Eye (tissue), 1 donor: ENCODE data around the gene RASGRF1.
"Not testable (repeated sequence)": the region's sequence is repeated elsewhere in the genome, so short reads cannot be mapped to it uniquely, and the experiment has no call there.

Experiments used
- DNase-seq: peaks from one replicate; pipeline ENCODE4 v3.0.0-alpha.2; 2015

RASGRF1 gene

GRCh38 chr15:78929536-78930264 is 160.9 kb downstream of the RASGRF1 start:
- DNase-seq, result no peak

- DNase-seq, result no peak
These were observed 161.9 kb downstream of the RASGRF1 start for GRCh38 chr15:78928616-78929093.

DNA sequence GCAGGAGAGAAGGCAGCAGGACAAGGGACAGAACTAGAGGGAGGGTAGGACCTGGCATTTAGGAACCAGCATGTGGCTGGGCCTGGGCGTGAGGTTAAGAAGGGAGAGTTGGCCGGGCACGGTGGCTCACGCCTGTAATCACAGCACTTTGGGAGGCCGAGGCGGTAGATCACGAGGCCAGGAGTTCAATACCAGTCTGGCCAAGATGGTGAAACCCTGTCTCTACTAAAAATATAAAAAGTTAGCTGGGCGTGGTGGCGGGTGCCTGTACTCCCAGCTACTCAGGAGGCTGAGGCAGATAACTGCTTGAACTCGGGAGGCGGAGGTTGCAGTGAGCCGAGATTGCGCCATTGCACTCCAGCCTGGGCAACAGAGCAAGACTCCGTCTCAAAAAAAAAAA is 162.4 kb downstream of the RASGRF1 start:
- DNase-seq, result not testable (repeated sequence)

- DNase-seq, result no peak
These were observed 163.3 kb downstream of the RASGRF1 start for GRCh38 chr15:78927077-78927790.

DNA sequence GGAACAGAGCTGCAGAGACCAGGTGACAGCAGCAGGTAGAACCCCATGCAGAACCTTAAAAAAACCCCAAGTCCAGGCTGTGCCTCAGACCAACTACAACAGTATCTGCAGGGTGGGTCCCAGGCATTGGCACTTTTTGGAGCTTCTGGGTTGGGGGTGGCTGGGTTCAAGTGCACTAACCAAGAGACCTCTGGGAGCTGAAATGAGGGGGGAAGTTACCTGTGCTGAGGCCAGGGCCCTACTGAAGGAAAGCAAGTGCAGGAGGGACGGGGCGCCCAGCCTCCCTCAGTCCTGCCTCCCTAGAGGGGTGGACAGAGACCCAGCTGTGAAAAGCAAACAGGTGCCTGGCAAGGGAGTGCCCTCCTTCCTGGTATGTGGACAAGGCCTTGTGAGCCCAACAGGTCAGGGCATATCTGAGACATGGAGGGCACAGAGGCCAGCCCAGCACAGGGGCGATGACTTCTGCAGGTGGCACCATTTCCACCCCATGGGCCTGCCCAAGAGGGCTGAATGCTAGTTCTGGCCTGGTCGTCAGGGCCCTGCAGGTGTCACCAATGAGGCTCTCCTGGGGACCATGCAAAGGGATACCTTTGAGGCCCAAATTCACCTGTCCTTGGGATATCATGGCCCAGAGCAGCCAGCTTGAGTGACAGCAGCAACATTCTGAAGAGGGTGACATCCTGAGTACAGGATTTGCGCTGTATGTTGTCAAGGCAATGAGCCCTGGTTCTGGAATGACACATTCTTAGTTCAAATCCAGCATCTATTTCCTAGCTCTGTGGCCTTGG is 164.4 kb downstream of the RASGRF1 start:
- DNase-seq, result no peak

- no peak for DNase-seq
These were observed 165.4 kb downstream of the RASGRF1 start for GRCh38 chr15:78925076-78925624.

GRCh38 chr15:78923480-78924360 is 166.9 kb downstream of the RASGRF1 start:
- no peak for DNase-seq

DNA sequence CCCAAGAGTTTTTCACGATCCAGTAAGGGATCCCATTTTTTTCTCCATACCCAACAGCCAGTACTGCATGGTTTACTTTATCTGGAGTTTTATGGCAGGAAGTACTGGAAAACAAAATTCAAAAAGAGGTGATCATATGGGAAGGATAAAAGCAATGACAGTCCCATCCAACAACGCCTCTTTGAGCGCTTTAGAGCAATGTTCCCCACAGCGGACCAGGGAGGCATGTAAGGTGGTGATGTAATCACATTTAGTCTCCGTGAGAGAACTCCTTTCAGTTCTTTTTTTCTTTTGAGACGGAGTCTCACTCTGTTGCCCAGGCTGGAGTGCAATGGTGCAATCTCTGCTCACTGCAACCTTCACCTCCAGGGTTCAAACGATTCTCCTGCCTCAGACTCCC is 167.6 kb downstream of the RASGRF1 start:
- no peak for DNase-seq

DNA sequence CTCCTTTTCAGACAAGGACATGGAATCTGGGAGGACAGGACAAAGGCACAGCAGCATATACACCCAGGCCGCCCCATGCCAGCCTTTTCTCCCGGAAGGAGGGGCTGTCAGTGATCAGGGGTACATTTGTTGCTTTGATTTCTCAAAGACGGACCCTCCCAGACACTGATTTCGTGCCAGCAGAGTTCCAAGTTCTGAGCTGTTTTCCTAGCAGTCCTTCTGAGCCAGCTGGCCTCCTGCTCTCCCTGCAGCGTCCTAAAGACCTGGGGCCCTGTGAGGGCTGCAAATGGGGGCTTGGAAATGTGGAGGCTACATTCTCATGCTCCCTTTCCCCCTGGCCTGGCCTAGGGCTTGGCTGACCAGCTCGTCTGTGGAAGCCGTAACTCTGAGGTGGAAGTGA is 168.1 kb downstream of the RASGRF1 start:
- no peak for DNase-seq

- DNase-seq, result no peak
These were observed 168.6 kb downstream of the RASGRF1 start for GRCh38 chr15:78921940-78922339.

DNA sequence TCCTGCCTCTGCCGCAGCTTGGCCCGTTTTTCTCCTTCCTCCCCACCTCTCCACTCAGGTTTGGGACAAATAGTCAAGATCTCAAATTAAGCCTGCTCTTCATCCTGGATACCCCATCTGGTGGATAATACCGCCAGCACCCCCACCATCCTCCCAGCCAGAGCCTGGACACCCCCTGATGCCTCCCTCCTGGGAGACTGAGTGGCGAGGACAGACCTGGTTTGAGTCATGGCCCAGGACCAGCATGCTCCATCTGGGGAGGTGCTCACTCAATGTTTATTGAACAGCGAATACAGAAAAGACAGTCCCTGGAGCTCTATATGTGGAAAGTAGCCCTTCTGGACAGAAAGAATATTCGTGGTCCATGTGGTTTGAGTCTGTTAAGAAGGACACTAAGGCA is 169.1 kb downstream of the RASGRF1 start:
- DNase-seq, result no peak

DNA sequence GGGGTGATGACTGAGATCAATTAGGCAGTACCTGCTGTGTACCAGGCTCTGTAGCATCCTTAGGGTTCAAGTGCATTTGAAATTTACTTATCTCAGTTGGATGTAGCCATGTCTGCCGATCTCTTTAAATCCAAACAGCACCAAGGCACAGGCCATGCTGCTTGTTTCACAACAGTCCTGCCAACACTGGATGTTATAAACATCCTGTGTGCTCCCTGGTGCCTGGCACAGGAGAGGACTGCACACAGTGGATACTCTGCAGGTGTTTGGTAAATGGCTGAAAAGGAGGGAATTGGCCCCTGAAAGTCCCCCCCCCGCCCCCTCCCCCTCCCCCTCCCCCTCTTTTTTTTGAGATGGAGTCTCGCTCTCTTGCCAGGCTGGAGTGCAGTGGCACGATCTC is 172.7 kb downstream of the RASGRF1 start:
- no peak for DNase-seq

- DNase-seq, result no peak
These were observed 174.5 kb downstream of the RASGRF1 start for GRCh38 chr15:78916088-78916487.

- no peak for DNase-seq
These were observed 175.1 kb downstream of the RASGRF1 start for GRCh38 chr15:78915341-78916087.

DNA sequence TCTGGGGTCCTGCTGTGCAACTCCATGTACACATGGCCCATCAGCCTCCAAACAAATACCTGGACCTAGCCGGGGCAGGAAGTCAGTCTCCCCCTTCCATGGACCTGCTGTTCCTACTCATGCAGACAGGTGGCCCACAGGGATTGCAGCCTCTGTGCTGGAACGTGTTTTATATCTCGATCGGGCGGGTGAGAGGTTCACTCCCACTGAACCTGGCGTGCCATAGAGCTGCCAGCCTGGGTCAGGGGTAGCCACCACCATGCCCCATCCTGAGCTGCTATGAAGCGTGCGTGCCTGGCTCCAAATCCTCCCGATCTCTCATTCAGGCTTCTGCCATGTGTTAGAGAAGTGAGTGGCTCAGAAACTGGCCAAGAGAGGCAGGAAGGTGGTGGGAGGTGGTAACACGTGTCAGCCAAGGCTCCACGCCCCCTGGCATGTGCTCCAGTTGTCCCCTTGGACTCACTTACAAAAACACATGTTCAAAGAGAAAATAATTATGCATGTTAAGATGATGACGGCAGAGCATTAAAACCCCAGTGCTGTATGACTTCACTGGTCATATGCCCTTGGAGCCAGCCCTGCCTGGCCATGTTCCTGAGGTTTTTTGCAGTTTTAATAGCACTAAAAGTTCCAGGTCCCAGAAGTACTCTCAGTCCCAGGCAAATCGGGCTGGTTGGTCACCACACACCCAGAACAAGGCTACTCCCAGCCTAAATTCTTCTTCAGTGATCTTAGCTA is 176.4 kb downstream of the RASGRF1 start:
- no peak for DNase-seq

GRCh38 chr15:78913012-78913411 is 177.6 kb downstream of the RASGRF1 start:
- DNase-seq, result no peak

- no peak for DNase-seq
These were observed 178.3 kb downstream of the RASGRF1 start for GRCh38 chr15:78912316-78912715.

DNA sequence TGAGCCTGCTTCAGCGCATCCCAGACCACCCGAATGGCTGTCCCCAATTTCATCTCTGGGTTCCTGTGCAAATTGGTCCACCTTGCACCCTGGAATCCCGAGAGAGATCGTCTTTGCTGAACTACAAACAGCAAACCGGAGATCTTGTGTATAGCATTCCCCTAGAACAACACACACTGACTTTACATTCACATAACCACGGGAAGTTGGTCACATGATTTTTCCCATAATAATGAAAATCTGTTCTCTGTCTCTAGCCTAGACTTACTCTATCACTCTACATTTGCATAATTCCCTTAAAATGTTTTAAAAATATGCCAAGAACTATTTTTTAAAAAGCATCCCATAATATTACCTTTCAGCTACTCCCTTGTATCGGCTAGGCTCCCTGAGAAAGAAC is 180.3 kb downstream of the RASGRF1 start:
- DNase-seq, result no peak
